GM21390 (cell line): ENCODE data around the gene C9orf43.
"Not testable (repeated sequence)": the region's sequence is repeated elsewhere in the genome, so short reads cannot be mapped to it uniquely, and the experiment has no call there.

Experiments used
- ATAC-seq: cut with Tn5 transposase; IDR thresholded peaks from one replicate; pipeline ENCODE4 v1.9.1; 2021; ENCODE audit not compliant: unreplicated experiment

Gene C9orf43

GRCh38 chr9:113416149-113416721 is 5.7 kb downstream of the C9orf43 start:
- ATAC-seq, result peak; percentile 97

DNA sequence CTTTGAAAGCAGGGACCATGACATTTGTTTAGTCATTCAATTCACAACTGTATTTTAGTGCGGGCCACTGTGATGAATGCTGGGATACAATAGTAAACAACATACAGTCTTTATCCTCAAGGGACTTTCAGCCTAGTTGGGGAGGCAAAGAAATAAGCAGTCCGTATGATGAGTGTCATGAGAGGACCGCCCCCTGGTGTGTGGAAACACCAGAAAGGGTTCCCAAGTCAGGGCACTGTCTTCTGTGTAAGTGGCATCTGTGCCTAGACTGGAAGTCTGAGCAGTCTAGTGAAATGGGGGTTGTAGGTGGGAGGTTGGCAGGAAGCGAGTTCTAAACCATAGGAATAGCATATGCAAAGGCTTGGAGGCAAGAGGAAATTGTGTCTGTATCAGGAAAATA is 6.8 kb downstream of the C9orf43 start:
- no peak for ATAC-seq

DNA sequence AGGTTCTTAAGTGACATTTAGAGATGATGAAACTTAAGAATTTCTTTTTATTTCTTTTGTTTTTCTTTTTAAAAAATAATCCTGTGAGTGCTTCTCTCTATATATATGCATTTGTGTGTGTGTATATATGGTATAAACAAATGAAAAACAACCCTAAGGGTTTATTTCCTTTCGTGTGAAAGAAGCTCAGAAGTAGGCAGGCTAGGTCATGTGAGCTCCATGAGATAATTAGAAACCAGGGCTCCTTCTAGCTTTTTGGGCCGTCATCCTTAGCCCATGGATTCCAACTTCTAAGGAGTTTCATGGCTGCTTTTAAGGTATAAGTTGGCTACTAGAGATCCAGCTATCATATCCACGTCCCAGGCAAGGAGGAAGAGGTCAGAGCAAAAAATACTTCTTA is 11.2 kb downstream of the C9orf43 start:
- no peak for ATAC-seq

DNA sequence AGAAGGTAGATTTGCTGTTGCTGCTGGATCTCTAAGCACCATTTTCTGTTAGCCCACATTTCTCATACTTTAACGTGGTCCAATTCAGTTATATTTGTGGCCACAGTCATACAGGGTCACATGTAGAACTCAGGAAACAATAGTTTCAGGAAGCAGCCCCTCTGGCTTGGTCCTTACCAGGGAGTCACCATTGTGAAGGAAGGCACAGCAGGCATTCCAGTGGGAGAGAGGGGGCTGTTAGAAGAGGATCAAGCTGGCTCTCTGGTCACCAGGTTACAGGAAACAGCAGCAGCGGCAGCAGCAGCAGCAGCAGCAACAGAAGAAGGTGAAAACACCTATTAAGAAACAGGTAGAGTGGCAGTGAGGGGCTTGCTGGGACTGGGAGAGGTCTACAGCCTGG is 14.5 kb downstream of the C9orf43 start:
- no peak for ATAC-seq

GRCh38 chr9:113426701-113427100 is 16.2 kb downstream of the C9orf43 start:
- no peak for ATAC-seq

DNA sequence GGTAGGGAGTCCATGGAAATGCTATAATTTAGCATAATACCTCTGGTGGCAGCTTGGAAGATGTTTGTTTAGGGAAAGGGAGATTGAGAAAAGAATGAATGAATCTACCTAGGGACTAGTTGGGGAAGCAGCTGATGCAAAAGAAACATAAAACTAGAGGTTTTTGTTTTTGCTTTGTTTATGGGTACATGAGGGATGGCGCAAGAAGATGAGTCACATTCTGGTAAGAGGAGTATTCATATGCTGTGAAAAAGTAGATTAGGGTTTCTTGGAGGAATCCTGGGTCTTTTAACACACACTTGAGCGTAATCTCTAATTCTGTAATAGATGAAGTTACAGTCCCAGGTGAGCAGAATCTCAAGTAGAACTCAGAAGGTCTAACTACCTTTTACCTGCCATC is 17.1 kb downstream of the C9orf43 start:
- no peak for ATAC-seq

- no peak for ATAC-seq
These were observed 17.6 kb downstream of the C9orf43 start for GRCh38 chr9:113428062-113428615.

DNA sequence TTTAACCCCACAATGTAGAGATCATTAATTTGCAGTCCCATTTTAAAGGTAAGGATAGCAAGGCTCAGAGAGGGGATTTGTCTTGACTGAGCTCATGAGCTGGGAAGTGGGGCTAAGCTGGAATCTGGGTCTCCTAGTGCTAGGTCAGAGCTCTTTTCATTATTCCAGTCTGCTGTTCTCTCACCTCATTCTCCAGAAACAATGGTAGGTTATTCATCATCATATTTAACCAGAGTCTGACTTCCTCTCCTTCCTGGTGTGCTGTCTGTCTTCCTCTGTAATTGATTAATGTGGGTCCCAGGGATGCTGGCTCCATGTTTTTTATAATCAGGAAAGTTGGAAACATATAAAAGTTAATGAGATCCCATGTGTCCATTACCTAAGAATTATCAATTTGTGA is 20.6 kb downstream of the C9orf43 start:
- no peak for ATAC-seq

DNA sequence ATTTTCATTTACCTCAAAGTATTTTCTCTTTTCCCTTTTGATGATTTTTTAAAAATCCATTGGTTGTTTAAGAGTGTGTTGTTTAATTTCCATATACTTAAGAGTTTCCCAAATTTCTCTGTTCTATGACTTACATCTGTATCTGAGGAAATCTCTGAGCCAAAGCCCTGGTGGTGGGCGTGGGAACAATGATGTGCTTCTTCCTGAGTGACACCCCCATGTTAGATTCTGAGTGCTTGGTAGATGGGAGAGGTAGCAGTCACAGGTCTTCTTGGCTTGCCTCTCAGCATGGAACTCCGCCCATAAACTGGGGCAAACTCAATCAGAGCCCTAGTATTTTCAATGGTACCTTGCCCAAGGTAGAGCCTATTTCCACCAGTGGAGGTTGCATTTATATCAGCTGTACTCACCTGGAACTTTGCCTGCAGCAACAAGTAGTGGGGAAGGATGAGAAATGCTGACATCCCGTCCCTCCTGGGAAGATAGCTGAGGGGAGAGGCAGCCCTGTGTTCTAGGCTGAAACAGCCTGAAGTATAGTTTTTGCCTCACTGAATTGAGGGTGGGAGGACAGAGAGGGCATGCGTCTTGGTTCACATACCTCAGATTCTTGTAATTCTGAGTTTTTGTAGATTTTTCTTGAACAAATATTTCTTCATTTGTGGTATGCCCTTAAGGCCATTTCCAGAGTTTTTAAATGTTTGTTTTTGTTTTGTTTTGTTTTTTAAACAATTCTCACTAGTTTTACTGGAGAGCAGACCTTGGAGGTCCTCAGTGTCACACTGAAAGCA is 26.4 kb downstream of the C9orf43 start:
- ATAC-seq, result no peak

GRCh38 chr9:113437716-113438115 is 27.2 kb downstream of the C9orf43 start:
- ATAC-seq, result not testable (repeated sequence)

- ATAC-seq, result no peak
These were observed 34.2 kb downstream of the C9orf43 start for GRCh38 chr9:113444736-113445135.

GRCh38 chr9:113446323-113446740 is 35.8 kb downstream of the C9orf43 start:
- ATAC-seq, result no peak

DNA sequence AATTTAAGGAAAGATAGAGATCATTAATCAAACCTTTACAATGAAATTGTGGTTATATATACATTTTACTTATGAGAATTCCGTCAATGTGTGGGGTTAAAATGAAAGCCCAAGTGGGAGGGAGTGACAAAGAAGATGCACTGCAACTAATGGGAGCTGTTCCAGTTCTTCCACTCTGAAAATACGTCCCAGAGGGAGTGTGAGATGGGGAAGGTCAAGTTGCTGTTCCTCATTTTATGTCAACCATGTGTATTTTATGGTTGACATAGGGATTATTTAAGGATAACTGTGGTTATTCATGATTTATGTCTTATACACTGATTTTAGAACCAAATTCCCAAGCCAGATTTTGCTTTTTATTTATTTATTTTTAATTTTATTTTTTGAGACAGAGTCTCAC is 38.8 kb downstream of the C9orf43 start:
- ATAC-seq, result no peak

- ATAC-seq, result no peak
These were observed 41.6 kb downstream of the C9orf43 start for GRCh38 chr9:113452113-113452605.

GRCh38 chr9:113454914-113455761 is 44.6 kb downstream of the C9orf43 start:
- ATAC-seq, result no peak

DNA sequence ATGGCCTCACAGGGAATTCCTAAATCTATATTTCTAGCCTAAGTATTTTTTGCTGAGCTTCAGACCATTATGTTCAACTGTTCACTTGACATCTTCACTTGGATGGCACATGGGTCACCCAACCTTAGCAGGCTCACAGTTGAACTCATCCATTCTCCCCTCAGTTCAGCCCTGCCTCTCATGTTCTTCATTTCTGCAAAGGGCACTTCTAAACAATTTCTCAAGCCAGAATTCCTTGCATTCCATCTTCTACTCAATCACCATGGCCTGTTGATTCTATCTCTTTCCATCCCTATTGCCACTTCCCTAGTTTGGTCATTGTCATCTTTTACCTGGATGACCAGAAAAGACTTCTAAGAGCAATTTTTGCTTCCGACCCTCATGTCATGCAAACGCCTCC is 45.7 kb downstream of the C9orf43 start:
- no peak for ATAC-seq

DNA sequence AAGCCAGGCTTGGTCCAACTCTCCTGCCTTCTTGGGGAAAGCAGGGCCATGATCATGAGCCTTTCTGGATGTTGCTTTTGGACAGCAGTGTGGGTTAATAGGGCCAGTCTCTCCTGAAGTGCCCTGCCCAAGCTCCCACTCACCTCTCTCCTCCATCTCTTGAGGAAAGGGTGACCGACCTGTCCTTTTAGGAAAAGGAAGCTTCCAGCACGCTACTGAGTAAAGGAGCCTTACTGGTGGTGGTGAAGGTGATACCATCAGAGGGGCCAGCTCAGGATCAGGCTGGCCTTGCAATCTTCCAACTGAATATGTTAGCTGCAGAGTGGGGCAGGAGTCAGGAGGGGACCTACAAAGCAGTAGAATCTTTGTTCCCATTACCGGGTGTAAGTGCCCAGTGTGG is 50.7 kb downstream of the C9orf43 start:
- ATAC-seq, result no peak

- ATAC-seq, result no peak
These were observed 51.4 kb downstream of the C9orf43 start for GRCh38 chr9:113461943-113462342.

DNA sequence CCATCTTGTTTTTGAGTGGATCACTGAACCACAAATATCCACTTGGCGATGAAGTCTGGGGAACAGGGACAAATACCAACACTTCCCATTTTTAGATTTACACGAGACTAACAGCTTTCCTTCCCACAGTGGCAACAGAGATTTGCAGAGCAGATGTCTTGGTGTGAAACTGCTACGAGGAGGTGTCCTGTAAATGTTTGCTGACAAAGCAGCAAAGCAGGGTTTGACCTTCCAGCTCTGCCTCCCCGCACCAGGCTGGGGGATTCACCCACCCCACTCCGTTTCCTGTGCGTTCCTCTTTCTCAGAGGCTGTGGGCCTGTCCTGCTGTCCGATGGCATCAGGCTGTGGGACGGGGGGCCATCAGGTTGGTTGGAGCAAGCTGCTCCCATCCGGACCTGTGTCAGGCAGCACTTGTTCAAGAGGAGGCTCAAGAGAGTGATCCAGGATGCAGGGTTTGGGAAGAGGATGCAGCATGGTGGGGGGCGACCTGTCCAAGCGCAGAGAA is 52.3 kb downstream of the C9orf43 start:
- no peak for ATAC-seq

DNA sequence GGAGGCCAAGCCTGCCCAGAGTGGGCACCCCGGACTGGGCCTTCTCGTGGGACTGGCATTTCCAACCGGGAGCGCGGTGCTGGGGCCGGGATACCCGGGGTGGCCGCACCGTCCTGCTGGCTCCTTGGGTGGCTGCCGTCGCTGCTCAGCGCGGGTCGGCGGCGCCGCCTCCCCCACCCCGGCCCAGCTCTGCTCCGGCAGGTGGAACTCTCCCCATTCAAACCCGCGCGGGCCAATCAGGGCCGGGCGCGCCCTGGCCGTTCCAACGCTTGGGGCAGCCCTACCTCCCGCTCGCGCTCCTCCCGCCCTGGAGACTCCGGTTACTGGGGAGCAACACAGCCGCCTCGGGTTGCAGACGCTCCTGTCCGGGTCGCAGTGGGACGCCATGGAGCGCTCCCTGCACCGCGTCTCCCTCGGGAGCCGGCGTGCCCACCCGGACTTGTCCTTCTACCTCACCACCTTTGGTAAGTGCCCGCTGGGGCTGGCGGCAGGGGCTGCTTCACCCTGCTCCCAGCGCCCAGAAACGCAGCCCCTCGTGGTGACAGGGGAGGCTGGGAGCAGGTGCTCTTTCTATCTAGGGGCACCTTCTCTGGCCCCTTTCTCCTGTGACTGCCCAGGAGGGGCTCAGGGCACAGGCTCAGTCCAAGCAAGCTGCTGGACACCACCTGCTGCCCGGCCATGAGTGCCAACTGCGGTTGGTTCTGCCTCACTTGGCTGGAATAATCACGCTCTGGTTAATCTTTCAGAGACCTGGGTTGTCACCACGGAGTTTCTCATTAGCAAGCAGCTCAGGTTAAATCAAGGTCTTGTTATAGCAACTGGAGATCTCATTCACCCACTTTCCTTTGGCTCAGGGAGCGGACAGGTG is 53.1 kb downstream of the C9orf43 start, which contains the start of gene RGS3:
Gene RGS3, plus strand, starts transcription at position 310 of the 868 bp plus-strand sequence. Its CDS starts 76 bp downstream, at position 386.
- ATAC-seq, result no peak
